ENCODE measurements around the gene CYP2W1.

DNA sequence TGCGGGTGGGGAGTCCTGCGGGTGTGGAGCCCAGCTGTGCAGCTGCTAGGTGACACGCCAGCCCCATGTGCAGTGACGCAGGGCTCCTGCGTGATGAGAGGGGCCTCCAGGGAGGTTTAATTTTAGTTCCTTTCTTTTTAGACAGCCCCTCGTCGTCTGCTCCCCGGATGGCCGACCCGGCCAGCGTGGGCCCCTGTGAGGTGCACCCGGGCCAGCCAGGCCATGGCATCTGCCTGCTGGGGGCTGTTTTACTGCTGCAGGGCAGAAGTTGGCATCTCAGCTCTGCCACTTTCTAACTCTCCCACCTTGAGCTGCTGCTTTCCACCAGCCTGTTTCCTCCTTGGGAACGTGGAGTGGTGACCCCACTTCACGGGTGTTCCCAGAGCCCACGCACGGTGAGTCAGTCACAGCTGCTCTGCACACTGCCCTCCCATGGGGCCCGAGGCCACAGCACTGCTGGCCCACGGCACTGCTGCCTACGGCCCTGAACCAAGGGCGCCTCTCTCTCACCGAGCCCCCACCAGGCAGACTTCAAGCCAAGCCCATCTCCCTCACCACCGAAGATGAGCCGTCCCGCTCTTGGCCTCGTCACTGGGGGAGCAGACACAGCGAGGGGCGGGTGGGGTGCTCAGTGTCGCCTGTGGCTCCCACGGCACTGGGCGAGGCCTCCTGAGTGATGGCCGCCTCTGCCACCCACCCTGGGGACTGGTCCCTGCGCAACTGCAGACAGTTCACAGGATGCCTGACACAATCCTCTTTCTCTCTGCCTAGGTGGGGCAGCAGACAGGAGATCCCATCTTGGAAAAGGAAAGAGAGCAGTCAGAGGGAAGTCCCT is 21.3 kb downstream of the CYP2W1 start:
- TF ChIP-seq POLR2A (IDR thresholded peaks at IDR 0.05): no peak
- TF ChIP-seq, protein P1, sequence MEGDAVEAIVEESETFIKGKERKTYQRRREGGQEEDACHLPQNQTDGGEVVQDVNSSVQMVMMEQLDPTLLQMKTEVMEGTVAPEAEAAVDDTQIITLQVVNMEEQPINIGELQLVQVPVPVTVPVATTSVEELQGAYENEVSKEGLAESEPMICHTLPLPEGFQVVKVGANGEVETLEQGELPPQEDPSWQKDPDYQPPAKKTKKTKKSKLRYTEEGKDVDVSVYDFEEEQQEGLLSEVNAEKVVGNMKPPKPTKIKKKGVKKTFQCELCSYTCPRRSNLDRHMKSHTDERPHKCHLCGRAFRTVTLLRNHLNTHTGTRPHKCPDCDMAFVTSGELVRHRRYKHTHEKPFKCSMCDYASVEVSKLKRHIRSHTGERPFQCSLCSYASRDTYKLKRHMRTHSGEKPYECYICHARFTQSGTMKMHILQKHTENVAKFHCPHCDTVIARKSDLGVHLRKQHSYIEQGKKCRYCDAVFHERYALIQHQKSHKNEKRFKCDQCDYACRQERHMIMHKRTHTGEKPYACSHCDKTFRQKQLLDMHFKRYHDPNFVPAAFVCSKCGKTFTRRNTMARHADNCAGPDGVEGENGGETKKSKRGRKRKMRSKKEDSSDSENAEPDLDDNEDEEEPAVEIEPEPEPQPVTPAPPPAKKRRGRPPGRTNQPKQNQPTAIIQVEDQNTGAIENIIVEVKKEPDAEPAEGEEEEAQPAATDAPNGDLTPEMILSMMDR (IDR thresholded peaks at IDR 0.05): no peak
